ENCODE measurements around the gene DNAJC8.

DNAJC8 gene

DNA sequence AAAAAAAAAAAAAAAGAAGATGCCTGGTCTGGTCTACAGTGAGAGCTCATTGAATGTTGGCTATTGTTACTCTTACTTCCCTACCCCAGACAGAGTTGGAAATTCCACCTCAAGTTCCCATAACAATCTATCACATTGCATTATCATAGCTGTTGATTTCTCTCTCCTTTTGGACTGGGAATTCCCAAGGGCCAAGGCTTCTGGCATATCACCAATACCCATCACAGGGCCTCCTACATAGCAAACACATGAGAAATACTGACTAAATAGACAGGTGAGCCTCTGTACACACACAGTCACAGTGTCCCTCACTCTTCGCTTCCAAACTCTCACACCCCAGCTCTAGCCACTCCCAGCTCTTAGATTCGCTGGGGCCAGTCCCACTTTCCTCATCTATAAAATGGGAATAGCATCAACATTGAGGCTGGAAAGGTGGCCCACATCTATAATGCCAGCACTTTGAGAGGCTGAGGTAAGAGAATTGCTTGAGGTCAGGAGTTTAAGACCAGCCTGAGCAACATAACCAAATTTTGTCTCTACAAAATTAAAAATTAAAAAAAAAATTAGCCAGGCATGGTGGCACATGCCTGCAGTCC lies 62.7 kb downstream of the DNAJC8 start:
- no peak for DNase-seq

DNA sequence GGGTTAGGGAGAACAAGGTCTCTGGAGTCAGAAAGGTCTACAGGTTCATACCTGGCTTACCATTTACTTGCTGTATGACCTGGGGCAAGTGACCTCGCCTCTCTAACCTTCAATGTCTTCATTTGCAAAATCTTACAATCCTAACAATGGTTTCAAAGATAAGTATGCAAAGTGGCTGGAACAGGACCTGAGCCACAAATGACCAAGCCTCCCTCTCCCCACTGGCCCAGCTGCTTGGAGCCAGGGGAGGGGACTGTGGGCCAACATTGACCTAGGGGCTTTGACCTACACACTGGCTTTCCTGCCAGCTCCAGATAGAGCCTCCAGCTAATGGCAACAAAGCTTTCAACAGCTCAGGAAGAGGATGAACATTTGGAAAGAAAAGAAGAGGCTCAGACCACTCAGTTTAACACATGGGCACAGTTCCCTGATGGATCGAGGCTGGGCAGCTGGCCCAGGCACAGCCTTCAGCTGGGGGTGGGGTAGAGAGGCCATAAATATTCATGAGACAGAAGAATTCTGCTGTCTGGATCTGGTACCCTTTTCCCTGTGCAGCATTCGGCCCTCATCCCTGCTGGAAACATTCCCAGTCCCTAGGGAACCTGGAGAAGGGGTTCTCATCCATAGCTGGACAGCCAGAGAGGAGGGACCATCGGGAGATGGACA lies 69.2 kb downstream of the DNAJC8 start:
- no peak for DNase-seq

DNA sequence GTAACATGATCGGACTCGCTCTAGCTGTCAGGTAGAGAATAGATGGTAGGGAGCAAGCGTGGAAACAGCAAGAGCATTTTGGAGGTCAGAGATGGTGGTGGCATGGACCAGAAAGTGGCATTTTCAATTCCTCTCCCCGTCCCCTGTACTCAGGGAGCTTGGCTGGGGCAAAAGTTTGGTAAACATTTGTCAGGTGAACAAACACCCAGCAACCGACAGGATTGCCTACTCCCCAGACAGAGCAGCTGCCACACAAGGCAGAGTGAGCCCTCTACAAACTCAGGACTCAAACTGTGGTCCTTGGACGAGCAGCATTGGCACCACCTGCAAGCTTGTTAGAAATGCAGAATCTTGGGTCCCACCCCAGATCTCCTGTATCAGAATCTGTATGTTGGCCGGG lies 70.7 kb downstream of the DNAJC8 start:
- DNase-seq = no peak

DNA sequence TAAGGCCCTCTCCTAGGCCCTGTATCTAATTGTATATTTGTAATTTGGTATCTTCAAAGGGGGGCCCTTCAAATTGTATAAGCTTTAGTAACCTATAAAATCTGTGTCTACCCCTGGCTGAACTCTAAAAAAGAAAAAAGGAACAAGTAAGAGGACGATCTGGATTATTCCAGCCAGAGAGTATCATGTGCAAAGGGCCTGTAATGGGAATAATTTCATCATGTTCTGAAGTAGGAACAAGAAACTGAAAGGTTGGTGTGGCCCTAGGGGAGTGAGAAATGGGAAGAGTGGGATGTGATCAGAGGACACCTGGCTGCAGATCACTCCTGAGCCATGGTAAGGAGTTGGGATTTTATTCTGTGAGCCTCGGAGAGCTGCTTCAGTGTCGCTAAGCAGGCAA lies 71.1 kb downstream of the DNAJC8 start:
- no peak for DNase-seq

DNA sequence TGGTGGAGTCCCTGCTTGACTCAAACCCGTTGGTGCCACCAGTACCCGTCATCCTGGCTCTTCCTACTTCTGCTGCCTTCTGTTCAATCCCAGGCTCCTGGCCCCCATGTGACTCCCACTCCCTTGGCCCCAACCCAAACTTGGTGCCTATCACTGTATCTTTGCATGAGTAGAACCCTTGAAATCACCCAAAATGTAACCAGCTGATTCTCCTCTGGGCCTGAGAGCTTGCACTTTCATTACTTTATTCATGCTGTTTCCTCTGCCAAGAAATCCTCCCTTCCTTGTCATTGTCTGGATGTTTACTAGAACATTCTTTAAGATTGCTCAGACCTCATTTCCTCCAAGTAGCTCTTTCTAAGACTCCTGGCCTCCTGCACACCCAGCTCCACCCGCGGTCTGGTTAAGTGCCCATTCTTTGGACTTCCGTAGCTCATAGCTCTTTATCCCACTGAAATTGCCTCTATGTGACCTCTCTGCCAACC lies 72.0 kb downstream of the DNAJC8 start:
- DNase-seq = no peak

DNA sequence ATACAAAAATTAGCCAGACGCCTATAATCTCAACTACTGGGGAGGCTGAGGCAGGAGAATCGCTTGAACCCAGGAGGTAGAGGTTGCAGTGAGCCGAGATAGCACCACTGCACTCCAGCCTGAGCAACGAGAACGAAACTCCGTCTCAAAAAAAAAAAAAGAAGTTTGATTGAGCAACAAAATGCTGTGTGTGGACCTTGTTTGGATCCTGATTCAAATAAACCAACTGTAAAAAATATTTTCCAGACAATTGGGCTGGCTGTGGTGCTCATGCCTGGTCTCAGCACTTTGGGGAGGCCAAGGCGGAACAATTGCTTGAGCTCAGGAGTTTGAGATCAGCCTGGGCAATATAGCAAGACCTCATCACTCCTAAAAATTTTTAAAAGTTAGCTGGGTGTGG lies 73.1 kb downstream of the DNAJC8 start:
- no peak for DNase-seq

DNA sequence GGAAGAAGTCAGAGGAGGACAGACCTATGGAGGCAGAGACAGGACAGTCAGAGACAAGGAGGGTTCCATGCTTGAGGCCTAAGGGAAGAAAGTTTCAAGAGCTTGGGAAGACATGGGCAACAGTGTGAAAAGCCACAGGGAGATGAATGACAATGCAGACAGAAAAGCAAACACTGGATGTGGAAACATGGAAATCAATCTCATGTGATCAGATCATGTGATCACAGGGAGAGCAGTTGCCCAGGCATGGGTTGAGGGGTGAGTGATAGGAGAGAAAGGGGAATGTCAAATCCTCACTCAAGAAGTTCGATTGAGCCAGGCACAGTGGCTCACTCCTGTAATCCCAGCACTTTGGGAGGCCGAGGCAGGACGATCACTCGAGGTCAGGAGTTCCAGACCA lies 73.6 kb downstream of the DNAJC8 start:
- no peak for DNase-seq

DNA sequence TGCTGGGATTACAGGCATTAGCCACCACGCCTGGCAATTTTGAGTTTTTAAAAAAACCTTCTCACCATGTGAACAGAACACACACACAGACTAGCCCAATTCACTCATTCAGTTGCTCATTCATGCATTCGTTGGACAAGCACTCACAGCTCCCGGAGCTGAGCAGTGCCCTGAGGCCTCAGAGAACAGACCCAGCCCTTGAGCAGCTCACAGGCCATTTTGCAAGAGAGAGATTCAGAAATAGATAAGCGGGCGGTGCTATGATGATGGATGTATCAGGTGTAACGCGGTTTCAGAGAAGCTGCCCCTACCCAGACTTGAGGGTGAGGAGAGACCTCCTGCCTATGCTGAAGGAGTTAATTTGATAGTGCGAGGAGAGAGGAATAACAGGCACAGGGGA lies 74.9 kb downstream of the DNAJC8 start:
- no peak for DNase-seq

DNA sequence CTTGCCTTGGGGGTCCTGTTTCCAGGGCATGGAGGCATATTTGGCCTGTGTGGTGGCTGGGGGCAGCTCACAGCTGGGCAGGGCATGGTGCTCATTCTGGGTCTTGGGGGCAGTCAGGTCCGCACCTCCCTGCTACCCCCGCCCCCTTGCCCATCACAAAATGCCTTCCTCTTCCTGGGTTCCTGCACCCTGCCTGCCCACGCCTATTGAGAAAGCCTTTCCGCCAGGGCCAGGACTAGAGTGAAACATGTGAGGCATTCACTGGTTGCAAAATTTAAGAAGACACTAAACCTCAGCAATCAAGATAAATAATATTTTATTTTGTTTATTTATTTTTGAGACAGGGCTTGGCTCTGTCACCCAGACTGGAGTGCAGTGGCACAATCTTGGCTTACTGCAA lies 76.0 kb downstream of the DNAJC8 start:
- DNase-seq = no peak

DNA sequence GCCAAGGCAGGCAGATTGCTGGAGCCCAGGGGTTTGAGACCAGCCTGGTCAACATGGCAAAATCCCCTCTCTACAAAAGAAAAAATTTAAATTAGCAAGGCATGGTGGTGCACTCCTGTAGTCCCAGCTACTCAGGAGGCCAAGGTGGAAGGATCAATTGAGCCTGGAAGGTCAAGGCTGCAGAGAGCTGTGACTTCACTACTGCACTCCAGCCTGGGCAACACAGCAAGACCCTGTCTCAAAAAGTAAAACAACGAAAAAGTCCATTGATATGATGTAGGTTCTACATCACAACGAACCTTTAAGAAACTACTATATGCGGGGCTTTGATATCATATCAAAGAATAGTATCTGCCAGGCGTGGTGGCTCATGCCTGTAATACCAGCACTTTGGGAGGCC lies 77.2 kb downstream of the DNAJC8 start:
- no peak for DNase-seq

DNA sequence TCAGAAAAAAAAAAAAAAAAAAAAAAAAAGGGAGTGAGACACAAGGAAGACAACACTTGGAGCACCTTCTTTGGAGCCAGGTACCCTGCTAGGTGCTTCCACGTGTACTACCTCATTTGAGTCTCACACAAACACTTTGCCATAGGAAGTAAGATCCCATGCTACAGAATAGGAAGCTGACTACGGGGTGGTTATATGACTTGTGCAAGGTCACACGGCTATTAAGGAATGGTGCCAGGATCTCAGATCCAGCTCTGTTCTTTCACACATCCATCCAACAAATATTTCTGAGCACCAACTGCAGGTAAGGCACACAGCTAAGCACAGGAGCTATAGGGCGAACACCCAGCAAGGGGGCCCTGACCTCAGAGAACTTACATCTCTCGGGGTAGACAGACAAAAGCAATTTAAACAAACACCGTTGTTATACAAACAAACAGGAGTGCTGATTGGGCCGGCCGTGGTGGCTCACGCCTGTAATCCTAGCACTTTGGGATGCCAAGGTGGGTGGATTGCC lies 78.7 kb downstream of the DNAJC8 start:
- no peak for DNase-seq

All from cerebellar nuclear complex (tissue), 1 donor.